Loucy (cell line): ENCODE results near the gene CTSC.

Experiments
- H2AFZ ChIP-seq: fragments of 200-600 bp; sonication (generic); 2 replicates; pipeline ENCODE4 v1.6.0; 2016; ENCODE audit warnings: antibody characterized with exemption, mild to moderate bottlenecking, low read length, moderate library complexity
- H3F3A ChIP-seq: fragments of 200-600 bp; 2 replicates; pipeline ENCODE4 v1.6.0; 2016; ENCODE audit warnings: antibody characterized with exemption, low read depth, mild to moderate bottlenecking
- H3K27me3 ChIP-seq: fragments of 200-600 bp; sonication (generic); 2 replicates; pipeline ENCODE4 v1.6.1; 2014; ENCODE audit warnings: low read length, mild to moderate bottlenecking; ENCODE audit not compliant: insufficient read depth, poor library complexity, severe bottlenecking
- H3K36me3 ChIP-seq: fragments of 200-600 bp; sonication (generic); 2 replicates; pipeline ENCODE4 v1.6.1; 2016; ENCODE audit warnings: low read length; ENCODE audit not compliant: insufficient read depth
- H3K4me1 ChIP-seq: fragments of 200-600 bp; sonication (generic); 2 replicates; pipeline ENCODE4 v1.5.1; 2014; ENCODE audit warnings: low read length, mild to moderate bottlenecking; ENCODE audit not compliant: insufficient read depth, poor library complexity, severe bottlenecking
- H3K4me2 ChIP-seq: fragments of 200-600 bp; sonication (generic); 2 replicates; pipeline ENCODE4 v1.6.0; 2014; ENCODE audit warnings: antibody characterized with exemption, low read length, low read depth, mild to moderate bottlenecking; ENCODE audit not compliant: poor library complexity, severe bottlenecking
- H3K4me3 ChIP-seq: fragments of 200-600 bp; sonication (generic); 2 replicates; pipeline ENCODE4 v1.5.1; 2014; ENCODE audit warnings: low read length, mild to moderate bottlenecking, mixed read lengths; ENCODE audit not compliant: poor library complexity, severe bottlenecking
- H3K79me2 ChIP-seq: fragments of 200-600 bp; sonication (generic); 2 replicates; pipeline ENCODE4 v1.6.1; 2014; ENCODE audit warnings: low read length; ENCODE audit not compliant: insufficient read depth
- H3K9ac ChIP-seq: fragments of 200-600 bp; sonication (generic); 2 replicates; pipeline ENCODE4 v1.6.0; 2014; ENCODE audit warnings: mild to moderate bottlenecking, low read depth, low read length, moderate library complexity; ENCODE audit not compliant: poor library complexity, severe bottlenecking
- H3K9me2 ChIP-seq: fragments of 200-600 bp; sonication (generic); replicated peaks from 2 replicates; pipeline ENCODE4 v1.6.1; 2016; ENCODE audit warnings: low read depth, low read length, mixed read lengths
- H3K9me3 ChIP-seq: fragments of 200-600 bp; sonication (generic); 2 replicates; pipeline ENCODE4 v1.6.1; 2014; ENCODE audit warnings: mild to moderate bottlenecking, antibody characterized with exemption, low read length, low read depth; ENCODE audit not compliant: insufficient read depth
- H4K20me1 ChIP-seq: fragments of 200-600 bp; sonication (generic); 2 replicates; pipeline ENCODE4 v1.6.0; 2014; ENCODE audit warnings: antibody characterized with exemption, low read length, mild to moderate bottlenecking; ENCODE audit not compliant: insufficient read depth, poor library complexity, severe bottlenecking
- CTCF ChIP-seq: fragments of 200-600 bp; sonication (generic); conservative IDR thresholded peaks from 2 replicates; pipeline ENCODE4 v1.5.1; 2014; ENCODE audit warnings: mild to moderate bottlenecking, antibody characterized with exemption, low read length
- EZH2phosphoT487 ChIP-seq: fragments of 200-600 bp; IDR thresholded peaks from 2 replicates; pipeline ENCODE4 v1.6.1; 2018; ENCODE audit warnings: antibody characterized with exemption, mild to moderate bottlenecking, moderate library complexity, borderline replicate concordance

CTSC gene

DNA sequence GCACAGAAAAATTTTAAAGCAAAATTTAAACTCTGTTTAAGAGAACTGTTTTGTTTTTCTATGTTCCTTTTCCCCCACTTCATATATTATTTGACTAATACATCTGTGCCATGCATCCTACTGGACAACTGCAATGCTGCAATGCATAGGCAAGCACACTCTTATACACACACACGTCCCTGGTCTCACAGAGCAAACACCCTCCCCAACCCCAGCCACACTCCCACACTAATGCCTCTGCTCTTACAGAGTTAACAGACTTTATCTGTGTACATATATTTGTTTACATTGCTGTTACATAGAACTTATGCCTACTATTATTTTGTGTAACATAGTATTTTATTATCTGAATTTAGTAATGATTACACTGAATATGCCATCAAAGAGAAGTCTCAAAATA lies 25.5 kb upstream of the CTSC start:
- H3K9me2 ChIP-seq, result no peaks in the 10 kb centered on the region
- H3K27me3 ChIP-seq, result no peaks in the 10 kb centered on the region
- H3K36me3 ChIP-seq, result no peaks in the 10 kb centered on the region
- H3K4me1 ChIP-seq, result peaks cover 40% of the 10 kb centered on the region
- no peak overlapping the region for H2AFZ ChIP-seq
- no peak overlapping the region for H3K4me3 ChIP-seq
- H4K20me1 ChIP-seq, result no peaks in the 10 kb centered on the region
- H3K4me2 ChIP-seq, result peak overlapping the region; percentile 16
- no peak overlapping the region for H3K9ac ChIP-seq
- no peaks in the 10 kb centered on the region for H3F3A ChIP-seq
- H3K9me3 ChIP-seq, result no peaks in the 10 kb centered on the region
- TF ChIP-seq CTCF (no peak), EZH2phosphoT487 (no peak)
- H3K79me2 ChIP-seq, result no peaks in the 10 kb centered on the region

DNA sequence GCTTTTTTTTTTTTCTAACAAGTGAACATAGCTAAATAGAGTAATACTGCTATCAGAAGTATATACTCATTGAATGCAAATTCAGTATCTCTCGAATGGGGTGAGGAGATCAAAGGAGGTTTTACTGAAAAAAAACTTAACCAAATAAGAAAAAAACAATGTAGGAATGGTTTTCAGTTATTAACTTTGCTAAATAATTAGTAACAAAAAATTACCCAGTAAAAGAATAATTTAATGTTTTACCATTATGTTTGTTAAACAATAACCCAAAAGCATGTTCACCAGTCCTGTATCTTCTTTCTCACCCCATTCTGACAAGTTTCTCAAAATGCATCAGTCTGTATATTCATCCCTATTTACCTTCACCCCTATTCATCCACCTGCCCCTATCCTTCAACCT lies 22.6 kb upstream of the CTSC start:
- H3K9me3 ChIP-seq, result no peaks in the 10 kb centered on the region
- H4K20me1 ChIP-seq, result no peaks in the 10 kb centered on the region
- TF ChIP-seq EZH2phosphoT487 (no peak), CTCF (no peak)
- peak overlapping the region; percentile 11 for H3K4me3 ChIP-seq
- peak overlapping the region; percentile 50 for H3K4me2 ChIP-seq
- H3K9me2 ChIP-seq, result no peaks in the 10 kb centered on the region
- H3K9ac ChIP-seq, result no peak overlapping the region
- H3K4me1 ChIP-seq, result peaks cover 42% of the 10 kb centered on the region
- no peaks in the 10 kb centered on the region for H3K36me3 ChIP-seq
- H3F3A ChIP-seq, result 0 out of 2 replicates have a peak, but pooled peaks cover 4% of the 10 kb centered on the region
- no peaks in the 10 kb centered on the region for H3K27me3 ChIP-seq
- no peaks in the 10 kb centered on the region for H3K79me2 ChIP-seq
- no peak overlapping the region for H2AFZ ChIP-seq

- no peak overlapping the region for H3K9ac ChIP-seq
- H3K36me3 ChIP-seq, result no peaks in the 10 kb centered on the region
- TF ChIP-seq CTCF (no peak), EZH2phosphoT487 (no peak)
- no peaks in the 10 kb centered on the region for H3K27me3 ChIP-seq
- peak overlapping the region; percentile 11 for H3K4me3 ChIP-seq
- peak overlapping the region; percentile 50 for H3K4me2 ChIP-seq
- no peaks in the 10 kb centered on the region for H3K9me2 ChIP-seq
- H2AFZ ChIP-seq, result no peak overlapping the region
- H3K9me3 ChIP-seq, result no peaks in the 10 kb centered on the region
- H3K79me2 ChIP-seq, result no peaks in the 10 kb centered on the region
- peaks cover 42% of the 10 kb centered on the region for H3K4me1 ChIP-seq
- 0 out of 2 replicates have a peak, but pooled peaks cover 4% of the 10 kb centered on the region for H3F3A ChIP-seq
- H4K20me1 ChIP-seq, result no peaks in the 10 kb centered on the region
These were observed 22.0 kb upstream of the CTSC start for GRCh38 chr11:88359541-88359940.
